OCI-LY3 (cell line): Measurements from ENCODE around the gene XRCC3.

Source experiments
- CTCF ChIP-seq: fragments of 200-600, 300-600 bp; sonication (generic); IDR thresholded peaks from 2 replicates; pipeline ENCODE4 v1.5.1; 2014; ENCODE audit warnings: antibody characterized with exemption, low read length, low read depth
- EZH2phosphoT487 ChIP-seq: fragments of 200-600 bp; shearing (Covaris generic); IDR thresholded peaks from 2 replicates; pipeline ENCODE4 v1.6.1; 2018; ENCODE audit warnings: antibody characterized with exemption, mixed run types, low read depth

- TF ChIP-seq CTCF (no peak), EZH2phosphoT487 (no peak)
Measured at GRCh38 chr14:103657471-103657870, 57.8 kb downstream of the XRCC3 start.
